CD4-positive, alpha-beta T cell treated with Interleukin-15 for 4 hours (primary cell): ENCODE measurements around the gene DMD.
"Not testable (repeated sequence)": the region's sequence is repeated elsewhere in the genome, so short reads cannot be mapped to it uniquely, and the experiment has no call there.

Source experiments
- DNase-seq: peaks from one replicate; pipeline ENCODE4 v3.0.0-alpha.2; 2020; ENCODE audit warnings: low spot score

DMD gene

DNA sequence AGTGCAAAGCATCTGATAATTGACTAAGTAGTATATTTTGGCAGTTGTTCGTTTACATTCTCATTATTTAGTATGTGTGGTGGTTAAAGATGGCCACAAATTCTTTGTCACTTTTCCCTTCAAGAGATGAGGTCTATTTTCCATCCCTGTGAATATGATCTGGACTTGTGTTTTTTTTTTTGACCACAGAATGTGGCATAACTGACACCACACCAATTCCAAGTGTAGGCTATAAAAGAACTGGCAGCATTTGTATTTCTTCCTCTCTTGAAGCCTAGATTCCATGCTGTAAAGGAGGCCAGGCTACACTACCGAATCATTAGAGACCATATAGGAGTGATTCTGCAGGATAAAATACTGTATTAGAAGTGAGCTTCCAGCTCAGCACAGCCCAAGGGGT, 596.6 kb downstream of the DMD start:
- no peak for DNase-seq

- DNase-seq: no peak
Measured at GRCh38 chrX:32599156-32599555, 612.2 kb downstream of the DMD start.

GRCh38 chrX:32598707-32599106, 612.6 kb downstream of the DMD start:
- no peak for DNase-seq

DNA sequence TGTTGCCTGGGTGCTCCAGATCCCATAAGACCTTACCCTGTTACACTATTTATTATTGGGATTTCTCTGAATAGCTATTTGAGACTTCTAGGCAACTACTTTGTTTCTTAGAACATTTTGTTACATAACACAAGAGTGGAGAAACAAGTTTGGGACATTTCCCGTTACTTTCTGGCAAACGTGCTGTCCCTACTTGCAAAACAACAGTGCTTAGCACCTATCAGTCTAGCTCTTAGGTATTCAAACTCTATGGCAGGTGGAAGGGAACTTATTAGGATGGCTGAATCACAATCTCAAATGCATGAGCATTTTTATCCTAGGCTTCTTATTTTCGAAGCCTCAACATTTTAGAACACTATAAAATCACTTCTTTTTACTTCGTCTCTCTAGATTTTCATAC, 613.6 kb downstream of the DMD start:
- DNase-seq: no peak

DNA sequence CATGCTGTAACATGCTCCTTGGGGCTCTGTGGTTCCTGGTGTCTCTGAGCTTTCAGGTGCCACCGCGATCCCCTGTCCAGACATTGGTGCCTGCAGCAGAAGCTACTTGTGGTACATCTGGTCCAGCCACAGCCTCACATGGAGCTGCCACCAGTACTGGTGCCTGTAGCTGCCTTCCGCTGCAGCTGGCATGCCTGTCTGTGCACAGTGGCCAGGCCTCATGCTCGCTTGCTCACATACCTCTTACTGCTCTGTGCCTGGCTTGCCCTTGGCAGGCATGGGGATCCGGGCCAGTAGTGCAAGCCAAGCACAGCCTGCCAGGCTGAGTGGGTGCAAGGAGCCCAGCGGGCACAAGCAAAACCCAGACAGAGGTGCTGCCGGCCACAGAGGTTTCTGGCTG, 618.6 kb downstream of the DMD start:
- no peak for DNase-seq

DNA sequence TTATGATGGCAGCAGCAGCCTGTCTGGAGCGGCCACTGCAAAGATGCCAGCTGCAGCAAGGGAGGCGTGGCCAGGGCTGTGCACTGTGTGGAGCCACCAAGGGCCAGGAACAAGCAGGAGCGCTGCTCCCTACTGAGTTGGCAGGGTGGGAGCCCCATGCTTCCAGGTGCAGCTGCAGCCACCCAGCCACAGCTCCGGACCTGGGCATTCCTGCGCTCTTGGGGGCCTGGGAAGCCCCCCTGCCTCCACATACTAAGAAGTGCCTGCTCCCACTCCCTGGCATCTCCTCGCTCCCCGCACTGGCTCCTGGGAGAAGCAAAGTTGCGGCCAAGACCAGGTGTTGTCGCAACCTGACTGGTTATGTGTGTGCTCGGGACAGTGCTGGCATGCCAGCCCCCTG, 619.8 kb downstream of the DMD start:
- DNase-seq: no peak

DNA sequence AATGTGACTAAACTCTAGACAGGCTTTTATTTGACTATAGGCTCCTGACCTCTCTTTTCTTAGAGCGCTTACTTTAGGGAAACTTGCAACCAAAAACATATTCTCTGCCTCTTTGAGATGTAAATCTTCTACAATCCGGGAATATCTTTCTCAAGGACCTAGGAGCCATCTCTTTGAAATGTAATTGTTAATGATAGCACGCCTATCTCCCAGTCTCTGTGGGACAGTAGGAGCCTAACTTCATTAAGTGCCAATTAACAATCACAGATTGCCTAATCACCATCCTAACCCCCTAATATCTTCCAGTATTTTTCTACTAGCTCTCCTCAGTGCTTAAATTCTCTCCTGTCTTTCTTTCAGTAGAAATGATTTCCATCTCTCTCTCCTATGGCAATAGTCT, 628.6 kb downstream of the DMD start:
- no peak for DNase-seq

DNA sequence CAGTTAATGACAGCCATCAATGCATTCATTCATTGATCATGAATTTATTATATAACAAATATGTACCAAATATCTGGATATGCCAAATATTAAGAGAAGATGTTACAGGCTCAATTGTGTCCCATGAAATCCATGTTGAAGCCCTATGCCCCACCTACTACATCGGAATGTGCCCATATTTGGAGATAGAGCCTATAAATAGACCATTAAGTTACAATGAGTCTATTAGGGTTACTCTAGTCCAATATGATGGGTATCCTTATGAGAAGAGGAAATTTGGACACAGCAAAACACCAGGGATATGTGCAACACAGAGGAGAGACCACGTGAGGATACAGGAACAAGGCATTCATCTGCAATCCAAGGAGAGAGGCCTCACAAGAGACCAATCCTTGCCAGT, 634.5 kb downstream of the DMD start:
- no peak for DNase-seq

DNA sequence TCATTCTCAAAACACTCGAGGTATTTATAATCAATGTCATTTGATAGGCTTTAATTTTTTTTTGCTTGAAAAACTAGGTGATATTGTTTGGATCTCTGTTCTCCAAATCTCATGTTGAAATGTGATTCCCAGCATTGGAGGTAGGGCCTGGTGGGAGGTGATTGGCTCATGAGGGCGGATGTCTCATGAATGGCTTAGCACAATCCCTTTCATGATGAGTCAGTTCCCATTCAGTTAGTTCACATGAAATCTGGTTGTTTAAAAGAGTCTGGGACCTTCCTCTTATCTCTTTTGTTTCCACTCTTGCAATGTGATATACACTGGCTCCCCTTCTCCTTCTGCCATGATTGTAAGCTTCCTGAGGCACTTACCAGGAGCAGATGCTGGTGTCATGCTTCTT, 638.7 kb downstream of the DMD start:
- no peak for DNase-seq

- no peak for DNase-seq
Measured at GRCh38 chrX:32571579-32571978, 639.8 kb downstream of the DMD start.

DNA sequence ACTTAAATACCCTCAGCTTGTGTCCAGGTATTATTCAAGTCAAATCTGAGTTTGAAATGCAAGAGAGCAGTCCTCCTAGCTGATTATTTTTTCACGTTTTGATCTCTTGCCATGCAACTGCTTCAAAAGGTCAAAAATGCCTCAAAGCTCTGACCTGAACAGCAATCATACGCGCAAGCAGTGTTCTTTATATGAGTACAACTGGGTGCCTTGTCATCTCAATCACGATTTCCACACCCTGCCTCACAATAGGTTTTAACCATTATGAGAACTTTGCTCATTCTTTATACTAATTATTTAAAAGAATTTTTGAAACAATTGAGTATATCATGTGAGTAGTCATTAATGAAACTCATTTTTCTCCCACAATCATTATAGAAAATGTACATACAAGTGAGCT, 649.1 kb downstream of the DMD start:
- DNase-seq: no peak

- no peak for DNase-seq
Measured at GRCh38 chrX:32545101-32545500, 666.2 kb downstream of the DMD start.

DNA sequence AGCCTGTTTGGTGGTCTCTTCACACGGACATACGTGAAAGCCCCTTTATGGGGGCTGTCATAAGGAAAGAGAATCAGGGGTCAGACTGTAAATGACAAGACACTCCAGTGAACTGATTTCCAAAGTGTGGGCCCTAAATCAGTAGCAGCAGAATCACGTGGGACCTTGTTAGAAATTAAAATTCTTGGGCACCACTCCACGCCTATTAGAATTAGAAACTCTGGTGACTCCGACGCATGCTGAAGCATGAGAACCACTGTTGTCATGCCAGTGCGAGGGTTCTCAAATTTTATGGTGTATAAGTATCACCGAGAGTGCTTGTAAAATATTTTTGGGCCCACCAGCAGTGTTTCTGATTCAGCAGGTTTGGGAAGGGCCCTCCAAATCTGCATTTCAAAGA, 672.8 kb downstream of the DMD start:
- no peak for DNase-seq

- no peak for DNase-seq
Measured at GRCh38 chrX:32533848-32534247, 677.5 kb downstream of the DMD start.

GRCh38 chrX:32532262-32532661, 679.1 kb downstream of the DMD start:
- no peak for DNase-seq

GRCh38 chrX:32530802-32531403, 680.4 kb downstream of the DMD start:
- DNase-seq: no peak

DNA sequence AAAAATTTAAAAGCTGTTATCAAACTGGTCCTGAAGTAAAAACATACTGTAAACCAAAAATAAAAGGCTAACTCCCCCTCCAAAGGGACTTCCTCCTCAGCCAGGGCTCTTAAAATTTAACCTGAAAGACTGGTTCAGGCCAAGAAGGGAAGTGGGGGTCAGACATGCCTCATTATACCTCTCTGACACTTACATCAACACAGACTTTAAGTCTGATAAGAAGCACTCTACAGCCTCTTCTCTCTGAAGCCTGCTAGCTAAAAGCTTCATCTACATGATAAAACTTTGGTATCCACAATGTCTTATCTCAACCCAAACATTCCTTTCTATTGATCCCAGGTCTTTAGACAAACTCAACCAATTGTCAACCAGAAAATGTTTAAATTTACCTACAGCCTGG, 682.9 kb downstream of the DMD start:
- not testable (repeated sequence) for DNase-seq

- no peak for DNase-seq
Measured at GRCh38 chrX:32525234-32525633, 686.1 kb downstream of the DMD start.

DNA sequence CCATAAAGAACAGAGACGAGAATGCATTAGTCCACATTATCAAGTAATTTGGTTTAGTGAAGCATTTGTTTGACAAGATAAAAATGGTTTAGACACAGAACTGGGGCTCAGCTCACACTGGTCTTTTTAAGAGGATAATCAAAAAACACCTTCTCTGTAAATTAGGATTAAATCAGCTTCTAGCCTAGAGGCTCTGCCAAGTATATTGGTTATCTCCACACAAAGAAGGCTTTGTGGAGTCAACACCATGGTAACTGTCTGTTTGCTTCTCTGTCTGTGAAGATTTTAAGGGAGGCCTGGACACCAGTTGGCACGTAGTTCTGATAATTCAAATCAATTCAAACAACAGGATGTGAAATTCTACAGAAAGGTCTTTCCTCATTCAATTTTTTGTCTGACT, 687.0 kb downstream of the DMD start:
- no peak for DNase-seq

- no peak for DNase-seq
Measured at GRCh38 chrX:32520789-32521188, 690.6 kb downstream of the DMD start.

- no peak for DNase-seq
Measured at GRCh38 chrX:32514986-32515385, 696.4 kb downstream of the DMD start.

GRCh38 chrX:32501606-32502005, 709.7 kb downstream of the DMD start:
- DNase-seq: no peak

GRCh38 chrX:32496671-32497070, 714.7 kb downstream of the DMD start:
- DNase-seq: no peak

GRCh38 chrX:32495855-32496254, 715.5 kb downstream of the DMD start:
- no peak for DNase-seq

DNA sequence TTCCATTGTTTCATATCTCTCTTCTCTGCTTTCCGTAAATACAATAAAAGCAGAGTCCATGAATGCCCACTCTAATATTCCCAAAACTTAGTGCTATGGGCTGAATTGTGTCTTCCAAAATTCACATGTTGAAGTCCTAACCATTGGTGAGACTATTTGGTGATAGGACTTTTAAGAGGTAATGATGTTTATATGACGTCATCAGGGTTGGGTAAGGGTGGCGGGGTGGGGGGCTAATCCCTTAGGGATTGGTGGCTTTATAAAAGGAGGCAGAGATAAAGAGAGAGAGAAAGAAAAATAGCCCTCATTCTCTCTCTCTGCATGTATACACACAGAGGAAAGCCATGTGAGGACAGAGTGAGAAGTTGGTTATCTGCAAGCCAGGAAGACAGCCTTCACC, 722.2 kb downstream of the DMD start:
- no peak for DNase-seq
